Mucosa of stomach (tissue), 1 donor: ENCODE data around the gene MAP1LC3B.

Experiments
- H3K27me3 ChIP-seq: one replicate; pipeline ENCODE4 v1.7.0; 2013; ENCODE audit warnings: mild to moderate bottlenecking, low read length; ENCODE audit not compliant: control insufficient read depth, insufficient read depth
- H3K36me3 ChIP-seq: one replicate; pipeline ENCODE4 v1.7.0; 2013; ENCODE audit warnings: low read length; ENCODE audit not compliant: control insufficient read depth, insufficient read depth
- H3K4me1 ChIP-seq: one replicate; pipeline ENCODE4 v1.7.0; 2013; ENCODE audit warnings: mild to moderate bottlenecking, low read length; ENCODE audit not compliant: control insufficient read depth, insufficient read depth
- H3K4me3 ChIP-seq: one replicate; pipeline ENCODE4 v1.7.0; 2013; ENCODE audit warnings: low read length
- H3K9ac ChIP-seq: one replicate; pipeline ENCODE4 v1.7.0; 2013; ENCODE audit warnings: mild to moderate bottlenecking, low read length, moderate library complexity
- H3K9me3 ChIP-seq: one replicate; pipeline ENCODE4 v1.7.0; 2013; ENCODE audit warnings: mild to moderate bottlenecking, low read length, moderate library complexity; ENCODE audit not compliant: control insufficient read depth
- donor health status: Pancreatic carcinoma.

Gene MAP1LC3B

DNA sequence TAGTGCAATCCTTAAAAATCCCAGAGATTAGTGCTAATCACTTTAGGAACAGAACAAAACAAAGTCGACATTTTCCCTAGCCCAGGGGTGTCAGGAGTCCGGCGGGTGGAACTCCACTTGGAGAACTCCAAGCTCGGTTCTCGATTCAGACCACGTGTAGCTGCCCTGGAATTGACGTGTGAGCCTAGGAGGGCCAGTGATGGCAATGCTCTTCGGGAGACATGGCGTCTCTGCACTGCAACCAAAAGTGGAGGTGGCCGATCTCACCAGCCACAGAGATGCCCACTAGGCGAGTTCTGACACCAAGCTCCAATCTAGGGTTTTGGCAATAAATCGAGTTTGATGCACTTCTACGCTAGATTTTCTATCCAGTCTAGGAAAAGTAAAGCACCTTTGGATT is 17.6 kb downstream of the MAP1LC3B start:
- H3K4me3 ChIP-seq = no peak overlapping the region
- H3K4me1 ChIP-seq = peaks cover 12% of the 10 kb centered on the region
- H3K36me3 ChIP-seq = peaks cover 32% of the 10 kb centered on the region
- H3K9me3 ChIP-seq = no peaks in the 10 kb centered on the region
- no peak overlapping the region for H3K9ac ChIP-seq
- no peaks in the 10 kb centered on the region for H3K27me3 ChIP-seq

DNA sequence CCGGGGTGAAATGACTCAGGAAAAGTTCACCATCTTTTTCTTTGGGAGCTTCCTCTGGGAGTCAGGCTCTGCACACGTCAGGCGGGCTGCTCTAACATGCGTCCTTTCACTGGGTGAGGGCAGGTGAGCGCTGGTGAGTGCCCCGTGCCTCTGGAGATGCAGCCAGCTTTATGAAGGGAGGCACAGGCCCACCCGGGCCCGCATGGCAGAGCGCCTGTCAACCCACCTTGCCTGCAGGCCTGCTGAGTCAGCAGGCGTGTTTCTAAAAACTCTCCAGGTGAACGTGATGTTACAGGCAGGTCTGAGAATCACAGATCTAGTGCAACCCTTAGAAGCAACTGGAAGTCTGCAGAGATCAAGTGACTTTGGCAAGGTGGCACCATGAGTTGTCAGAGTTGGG is 18.4 kb downstream of the MAP1LC3B start:
- Histone ChIP-seq H3K9ac (no peak overlapping the region), H3K9me3 (no peaks in the 10 kb centered on the region), H3K27me3 (no peaks in the 10 kb centered on the region), H3K4me1 (peaks cover 12% of the 10 kb centered on the region), H3K4me3 (no peak overlapping the region), H3K36me3 (peaks cover 32% of the 10 kb centered on the region)

DNA sequence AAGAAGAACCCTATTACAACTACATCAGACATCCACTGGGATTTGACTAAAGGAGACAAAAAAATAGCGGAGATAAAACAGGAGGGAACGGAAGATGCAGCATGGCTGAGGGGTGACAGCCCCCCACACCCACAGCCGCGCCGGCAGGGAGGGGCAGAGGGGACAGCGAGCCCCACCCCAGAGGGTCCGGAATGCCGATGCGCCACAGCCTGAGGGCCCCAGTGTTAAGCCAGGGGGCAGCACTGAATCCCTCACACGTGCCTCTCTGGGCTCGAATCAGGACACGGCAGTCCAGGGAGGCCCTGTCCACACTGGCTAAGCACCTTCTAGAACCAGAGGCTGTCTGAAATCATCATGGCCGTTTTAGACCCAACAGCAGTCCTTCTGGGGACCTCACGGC is 18.8 kb downstream of the MAP1LC3B start:
- Histone ChIP-seq H3K27me3 (no peaks in the 10 kb centered on the region), H3K4me1 (peaks cover 12% of the 10 kb centered on the region), H3K9me3 (no peaks in the 10 kb centered on the region), H3K9ac (no peak overlapping the region), H3K4me3 (no peak overlapping the region), H3K36me3 (peaks cover 32% of the 10 kb centered on the region)

DNA sequence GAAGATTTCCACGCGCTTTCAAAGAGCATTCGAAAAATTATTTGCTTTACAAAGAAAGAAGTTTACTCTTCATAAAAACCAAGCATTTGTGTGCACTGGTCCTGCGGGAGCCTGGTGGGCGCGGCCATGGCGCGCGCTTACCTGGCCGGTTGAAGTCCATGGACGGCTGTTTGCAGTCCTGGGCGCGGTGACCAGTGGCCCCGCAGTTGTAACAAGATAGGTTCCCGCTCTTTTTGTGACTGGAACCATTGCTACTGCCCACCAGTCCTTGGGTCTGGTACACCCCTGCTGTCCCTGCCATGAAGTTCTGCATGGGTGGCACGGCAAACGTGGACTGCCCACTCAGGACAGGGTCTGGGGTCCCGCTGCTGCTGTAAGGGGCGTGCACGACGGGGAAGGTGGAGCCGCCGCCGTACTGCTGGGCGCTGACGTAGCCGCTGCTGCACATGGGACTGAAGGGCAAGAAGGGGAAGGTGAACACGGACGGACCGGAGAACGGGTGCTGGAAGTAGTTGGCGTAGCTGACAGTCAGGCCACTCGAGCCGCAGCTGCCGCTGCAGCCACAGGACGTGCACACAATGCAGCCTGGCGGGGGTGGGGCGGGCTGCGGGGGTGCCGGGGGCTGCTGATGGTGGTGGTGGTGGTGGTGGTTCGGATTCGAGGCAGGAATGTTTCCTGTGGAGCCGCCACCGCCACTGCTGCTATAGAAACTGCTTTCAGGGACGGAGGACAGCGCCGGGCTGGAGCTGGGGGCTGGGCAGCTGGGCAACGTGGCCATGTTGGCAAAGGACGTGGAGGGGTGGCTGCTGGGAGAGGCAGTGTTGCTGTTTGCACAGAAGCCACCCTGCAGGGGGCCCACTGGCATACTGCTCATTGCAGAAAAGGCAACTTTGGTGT is 19.5 kb downstream of the MAP1LC3B start:
- Histone ChIP-seq H3K36me3 (peaks cover 32% of the 10 kb centered on the region), H3K27me3 (no peaks in the 10 kb centered on the region), H3K9me3 (no peaks in the 10 kb centered on the region), H3K9ac (no peak overlapping the region), H3K4me1 (peaks cover 12% of the 10 kb centered on the region), H3K4me3 (no peak overlapping the region)

DNA sequence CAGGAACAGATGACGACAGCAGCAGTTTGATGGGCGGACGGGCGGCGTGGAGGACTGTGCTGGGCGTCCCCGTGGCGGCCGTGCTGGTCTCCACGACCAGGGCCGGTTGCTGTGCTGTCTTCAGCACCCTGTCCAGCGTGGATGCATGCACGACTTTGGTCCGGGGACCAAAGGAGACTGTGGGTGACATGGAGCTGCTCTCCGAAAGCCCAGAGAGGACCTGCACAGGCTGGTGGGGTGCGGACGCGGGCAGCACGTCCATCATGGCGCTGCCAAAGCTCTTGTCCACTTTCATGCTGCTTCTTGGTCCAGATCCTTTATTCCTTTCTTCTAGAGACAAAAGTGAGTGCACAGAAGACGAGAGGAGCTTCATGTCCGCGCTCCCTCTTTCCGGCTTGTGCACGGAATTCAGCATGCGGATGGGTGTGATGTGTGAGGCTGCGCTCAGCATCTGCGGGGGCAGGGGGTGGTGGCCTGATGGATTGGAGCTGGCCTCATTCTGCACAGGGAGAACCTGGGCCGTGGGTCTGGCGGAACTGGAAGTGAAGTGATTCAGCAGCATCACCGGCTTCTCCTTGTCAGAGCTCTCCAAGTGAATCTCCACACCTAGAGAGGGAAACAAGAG is 20.3 kb downstream of the MAP1LC3B start:
- Histone ChIP-seq H3K36me3 (peaks cover 32% of the 10 kb centered on the region), H3K9me3 (no peaks in the 10 kb centered on the region), H3K4me3 (no peak overlapping the region), H3K27me3 (no peaks in the 10 kb centered on the region), H3K9ac (no peak overlapping the region), H3K4me1 (peaks cover 11% of the 10 kb centered on the region)

DNA sequence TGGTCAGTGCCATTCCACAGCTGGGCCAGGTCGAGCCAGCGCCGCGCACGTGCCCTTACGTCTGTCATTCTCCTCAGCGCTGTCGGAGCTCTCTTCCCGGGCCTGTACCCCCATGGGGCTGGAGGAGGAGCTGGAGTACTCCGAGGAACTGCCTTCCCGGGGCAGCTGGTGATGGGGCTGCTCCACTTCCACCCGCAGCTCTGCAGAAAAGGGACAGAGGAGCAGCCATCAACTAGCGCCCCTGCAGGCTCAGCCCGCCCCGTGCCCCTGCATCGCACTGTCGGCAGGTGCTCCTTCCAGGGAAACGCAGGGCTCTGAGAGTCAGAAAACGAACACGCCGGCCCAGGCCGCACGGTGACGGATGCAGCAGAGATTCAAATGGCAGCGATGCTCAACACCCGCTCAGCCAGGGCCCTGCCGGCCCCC is 20.9 kb downstream of the MAP1LC3B start:
- H3K27me3 ChIP-seq = no peaks in the 10 kb centered on the region
- H3K9me3 ChIP-seq = no peaks in the 10 kb centered on the region
- peaks cover 6% of the 10 kb centered on the region for H3K4me1 ChIP-seq
- no peak overlapping the region for H3K9ac ChIP-seq
- H3K4me3 ChIP-seq = no peak overlapping the region
- peaks cover 32% of the 10 kb centered on the region for H3K36me3 ChIP-seq

DNA sequence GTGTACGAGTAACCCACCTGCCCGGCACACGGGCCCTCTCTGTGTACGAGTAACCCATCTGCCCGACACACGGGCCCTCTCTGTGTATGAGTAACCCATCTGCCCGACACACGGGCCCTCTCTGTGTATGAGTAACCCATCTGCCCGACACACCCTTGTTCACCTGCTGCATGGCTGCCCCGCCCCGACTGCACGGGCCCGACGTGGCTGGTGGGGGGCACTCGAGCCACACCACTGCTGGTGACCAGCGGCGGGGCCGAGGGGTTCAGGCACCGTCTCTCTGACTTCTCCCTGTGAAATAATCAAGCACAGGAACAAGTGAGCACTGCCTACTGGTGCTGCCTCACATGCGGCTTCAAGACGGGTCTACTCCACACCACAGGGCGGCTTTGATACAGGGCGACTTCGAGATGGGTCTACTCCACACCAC is 22.1 kb downstream of the MAP1LC3B start:
- Histone ChIP-seq H3K27me3 (no peaks in the 10 kb centered on the region), H3K4me3 (no peak overlapping the region), H3K9me3 (no peaks in the 10 kb centered on the region), H3K36me3 (peaks cover 29% of the 10 kb centered on the region), H3K9ac (no peak overlapping the region), H3K4me1 (peaks cover 6% of the 10 kb centered on the region)

DNA sequence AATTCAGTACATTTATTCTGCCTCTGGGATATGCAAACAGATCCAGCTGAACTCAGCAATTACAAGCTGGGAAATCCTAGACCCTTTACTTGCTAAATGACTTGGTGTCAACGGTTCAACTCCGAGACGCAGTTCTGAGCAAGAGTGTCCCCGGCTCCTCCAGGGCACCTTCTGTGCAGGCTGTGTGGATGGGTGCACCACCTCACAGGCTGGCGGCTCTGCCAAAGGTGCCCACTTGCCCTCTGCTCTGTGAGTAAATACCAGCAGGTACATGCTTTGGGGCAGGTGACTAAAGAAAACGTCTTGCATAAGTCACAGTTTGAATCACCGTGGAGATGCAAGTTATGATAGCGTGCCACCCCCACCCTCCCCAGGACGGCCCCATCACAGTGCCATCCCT is 23.3 kb downstream of the MAP1LC3B start:
- H3K36me3 ChIP-seq = peaks cover 19% of the 10 kb centered on the region
- no peaks in the 10 kb centered on the region for H3K9me3 ChIP-seq
- H3K4me1 ChIP-seq = peaks cover 6% of the 10 kb centered on the region
- no peaks in the 10 kb centered on the region for H3K27me3 ChIP-seq
- no peak overlapping the region for H3K9ac ChIP-seq
- H3K4me3 ChIP-seq = no peak overlapping the region

DNA sequence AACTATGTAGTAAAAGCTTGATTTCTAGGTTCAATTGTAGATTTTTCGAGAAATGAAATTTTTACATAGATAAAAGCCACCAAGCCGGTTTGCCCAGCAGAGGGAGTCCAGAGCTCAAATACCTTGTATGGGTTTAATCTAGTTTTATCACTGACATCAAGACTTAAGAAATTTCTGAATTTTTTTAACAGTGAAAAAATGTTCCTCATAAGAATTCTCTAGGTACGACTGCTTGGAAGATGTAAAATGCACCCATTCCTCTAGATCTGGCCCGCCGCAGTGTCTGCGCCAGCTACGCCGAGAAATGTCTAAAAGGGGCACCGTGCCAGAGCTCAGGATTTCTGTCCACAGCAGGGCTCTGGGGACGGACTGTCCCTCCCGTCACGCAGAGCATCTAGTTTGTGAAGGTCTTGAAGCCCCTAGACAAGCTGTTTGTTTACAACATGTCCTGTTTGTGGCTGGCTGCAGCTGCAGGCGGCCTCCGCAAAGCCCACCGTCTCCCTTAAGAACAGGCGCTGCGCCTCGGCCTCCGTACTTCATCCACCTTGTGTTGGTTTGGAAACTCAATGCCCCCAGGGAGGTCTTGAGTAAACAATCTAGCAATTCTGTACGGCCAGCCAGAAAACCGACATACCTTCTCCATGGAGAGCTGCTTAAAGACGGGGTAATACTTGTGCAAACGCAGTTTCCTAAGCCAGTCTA is 24.8 kb downstream of the MAP1LC3B start:
- Histone ChIP-seq H3K9ac (no peak overlapping the region), H3K36me3 (peaks cover 22% of the 10 kb centered on the region), H3K4me3 (no peak overlapping the region), H3K27me3 (no peaks in the 10 kb centered on the region), H3K4me1 (no peaks in the 10 kb centered on the region), H3K9me3 (no peaks in the 10 kb centered on the region)

DNA sequence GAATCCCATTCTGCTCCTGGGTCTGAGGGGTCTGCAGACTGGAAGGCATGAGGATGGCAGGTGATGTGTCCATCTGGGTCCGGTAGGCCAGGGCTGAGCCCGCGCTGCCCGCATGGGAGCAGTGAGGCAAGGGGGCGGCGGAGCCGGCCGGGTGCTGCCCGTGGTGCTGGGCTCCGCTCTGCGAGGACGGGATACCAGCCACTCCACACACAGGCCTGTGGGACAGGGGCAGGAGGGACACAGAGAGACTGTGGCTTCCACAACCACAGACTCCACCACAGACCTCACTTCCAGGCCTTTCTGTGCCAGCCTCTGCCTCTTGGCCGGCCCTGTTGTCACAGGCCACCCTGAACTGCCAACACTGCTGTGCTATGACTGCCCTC is 25.4 kb downstream of the MAP1LC3B start:
- Histone ChIP-seq H3K36me3 (peaks cover 19% of the 10 kb centered on the region), H3K4me1 (no peaks in the 10 kb centered on the region), H3K4me3 (no peak overlapping the region), H3K9me3 (no peaks in the 10 kb centered on the region), H3K9ac (no peak overlapping the region), H3K27me3 (no peaks in the 10 kb centered on the region)

DNA sequence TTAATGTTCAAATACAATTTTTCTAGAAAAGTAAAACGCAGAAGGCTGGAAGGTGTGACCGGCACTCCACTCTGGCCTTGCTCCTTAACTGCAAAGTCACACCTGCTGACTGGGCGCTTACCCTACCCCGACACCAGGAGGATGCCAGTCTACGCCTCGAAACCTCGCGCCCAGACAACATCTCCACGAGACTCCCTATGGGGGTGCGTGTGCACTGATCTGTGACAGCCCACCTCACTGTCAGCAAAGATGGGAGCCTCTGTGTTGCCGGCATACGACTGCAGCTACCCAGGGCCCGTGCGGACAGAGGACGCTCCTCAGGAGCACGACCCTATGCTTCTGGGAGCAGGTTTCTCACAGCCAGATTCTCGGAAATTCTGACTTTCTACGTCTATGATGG is 26.1 kb downstream of the MAP1LC3B start:
- Histone ChIP-seq H3K36me3 (peaks cover 14% of the 10 kb centered on the region), H3K9ac (no peak overlapping the region), H3K9me3 (no peaks in the 10 kb centered on the region), H3K27me3 (no peaks in the 10 kb centered on the region), H3K4me1 (no peaks in the 10 kb centered on the region), H3K4me3 (no peak overlapping the region)

DNA sequence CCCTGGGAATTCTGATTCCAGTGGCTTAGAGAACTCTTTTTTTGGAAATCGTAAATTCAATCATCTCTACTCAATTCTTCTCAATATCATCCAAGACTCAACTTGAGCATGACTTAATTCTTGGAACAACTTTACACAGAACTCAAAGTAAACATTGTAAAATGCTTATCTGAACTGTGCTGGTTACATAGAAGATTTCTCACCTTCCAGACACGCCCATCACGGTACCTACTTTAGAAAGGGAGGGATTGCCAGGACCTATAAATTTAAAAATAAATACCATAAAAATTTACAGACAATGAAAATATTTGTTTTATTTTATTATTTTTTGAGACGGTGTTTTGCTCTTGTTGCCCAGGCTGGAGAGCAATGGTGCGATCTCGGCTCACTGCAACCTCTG is 26.5 kb downstream of the MAP1LC3B start:
- H3K9me3 ChIP-seq = no peaks in the 10 kb centered on the region
- H3K4me1 ChIP-seq = no peaks in the 10 kb centered on the region
- H3K27me3 ChIP-seq = no peaks in the 10 kb centered on the region
- no peak overlapping the region for H3K9ac ChIP-seq
- no peak overlapping the region for H3K4me3 ChIP-seq
- peaks cover 14% of the 10 kb centered on the region for H3K36me3 ChIP-seq
